B cell (primary cell): ENCODE results near the gene SERPINI1.

ENCODE experiments used
- EZH2 ChIP-seq: IDR thresholded peaks from 2 replicates; pipeline ENCODE4 v1.6.1; 2012; ENCODE audit warnings: borderline replicate concordance, low read depth, mild to moderate bottlenecking, moderate library complexity, low read length; ENCODE audit not compliant: insufficient read depth, poor library complexity, severe bottlenecking
- TF ChIP-seq, protein P1 (sequence below): fragments of 200-600 bp; IDR thresholded peaks from one replicate; pipeline ENCODE4 v1.8.0; 2022; ENCODE audit warnings: antibody characterized with exemption, mild to moderate bottlenecking

GRCh38 chr3:167870759-167871158, 135.2 kb downstream of the SERPINI1 start:
- TF ChIP-seq, protein P1, sequence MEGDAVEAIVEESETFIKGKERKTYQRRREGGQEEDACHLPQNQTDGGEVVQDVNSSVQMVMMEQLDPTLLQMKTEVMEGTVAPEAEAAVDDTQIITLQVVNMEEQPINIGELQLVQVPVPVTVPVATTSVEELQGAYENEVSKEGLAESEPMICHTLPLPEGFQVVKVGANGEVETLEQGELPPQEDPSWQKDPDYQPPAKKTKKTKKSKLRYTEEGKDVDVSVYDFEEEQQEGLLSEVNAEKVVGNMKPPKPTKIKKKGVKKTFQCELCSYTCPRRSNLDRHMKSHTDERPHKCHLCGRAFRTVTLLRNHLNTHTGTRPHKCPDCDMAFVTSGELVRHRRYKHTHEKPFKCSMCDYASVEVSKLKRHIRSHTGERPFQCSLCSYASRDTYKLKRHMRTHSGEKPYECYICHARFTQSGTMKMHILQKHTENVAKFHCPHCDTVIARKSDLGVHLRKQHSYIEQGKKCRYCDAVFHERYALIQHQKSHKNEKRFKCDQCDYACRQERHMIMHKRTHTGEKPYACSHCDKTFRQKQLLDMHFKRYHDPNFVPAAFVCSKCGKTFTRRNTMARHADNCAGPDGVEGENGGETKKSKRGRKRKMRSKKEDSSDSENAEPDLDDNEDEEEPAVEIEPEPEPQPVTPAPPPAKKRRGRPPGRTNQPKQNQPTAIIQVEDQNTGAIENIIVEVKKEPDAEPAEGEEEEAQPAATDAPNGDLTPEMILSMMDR, result no peak
- TF ChIP-seq EZH2, result no peak
